CD4-positive, alpha-beta T cell treated with Interleukin-17A for 4 hours (primary cell): ENCODE results near the gene TCTA.

Source experiments
- DNase-seq: peaks from one replicate; pipeline ENCODE4 v3.0.0-alpha.2; 2020; ENCODE audit warnings: mixed read lengths

Gene TCTA

GRCh38 chr3:49461443-49462171, 49.4 kb downstream of the TCTA start:
- DNase-seq = no peak

GRCh38 chr3:49462222-49462621, 50.0 kb downstream of the TCTA start:
- no peak for DNase-seq

GRCh38 chr3:49465270-49466034, 53.2 kb downstream of the TCTA start:
- DNase-seq = no peak
